ENCODE data around the gene ANKRD49.

Gene ANKRD49

DNA sequence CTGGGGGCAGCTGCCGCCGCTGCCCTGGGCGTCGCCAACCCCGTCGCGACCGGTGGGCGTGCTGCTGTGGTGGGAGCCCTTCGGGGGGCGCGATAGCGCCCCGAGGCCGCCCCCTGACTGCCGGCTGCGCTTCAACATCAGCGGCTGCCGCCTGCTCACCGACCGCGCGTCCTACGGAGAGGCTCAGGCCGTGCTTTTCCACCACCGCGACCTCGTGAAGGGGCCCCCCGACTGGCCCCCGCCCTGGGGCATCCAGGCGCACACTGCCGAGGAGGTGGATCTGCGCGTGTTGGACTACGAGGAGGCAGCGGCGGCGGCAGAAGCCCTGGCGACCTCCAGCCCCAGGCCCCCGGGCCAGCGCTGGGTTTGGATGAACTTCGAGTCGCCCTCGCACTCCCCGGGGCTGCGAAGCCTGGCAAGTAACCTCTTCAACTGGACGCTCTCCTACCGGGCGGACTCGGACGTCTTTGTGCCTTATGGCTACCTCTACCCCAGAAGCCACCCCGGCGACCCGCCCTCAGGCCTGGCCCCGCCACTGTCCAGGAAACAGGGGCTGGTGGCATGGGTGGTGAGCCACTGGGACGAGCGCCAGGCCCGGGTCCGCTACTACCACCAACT, 51.0 kb downstream of the ANKRD49 start:
- no peak for DNase-seq (ENCODE audit: low spot score)

GRCh38 chr11:94545264-94546161, 51.7 kb downstream of the ANKRD49 start:
- no peak for DNase-seq (ENCODE audit: low spot score)

GRCh38 chr11:94546162-94546470, 52.3 kb downstream of the ANKRD49 start:
- no peak for DNase-seq (ENCODE audit: low spot score)

DNA sequence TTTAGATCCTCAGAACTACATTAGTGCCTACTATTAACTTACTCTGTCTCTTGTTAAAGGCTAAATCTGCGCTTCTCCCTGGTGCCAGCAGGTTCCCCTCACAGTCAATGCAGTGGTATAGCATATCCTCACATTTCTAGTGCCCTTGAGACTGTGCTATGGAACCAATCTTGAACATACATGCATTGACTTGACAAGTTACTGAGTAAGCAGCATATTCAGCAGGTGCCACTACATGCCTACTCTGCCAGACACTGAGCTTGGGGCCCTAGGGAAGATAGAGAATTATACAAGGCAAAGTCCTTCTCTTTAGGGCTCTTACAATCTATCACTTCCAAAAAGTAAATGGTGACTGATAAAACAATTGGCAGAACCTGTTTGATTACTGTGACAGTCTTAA, 53.1 kb downstream of the ANKRD49 start:
- DNase-seq (ENCODE audit: low spot score), result no peak

DNA sequence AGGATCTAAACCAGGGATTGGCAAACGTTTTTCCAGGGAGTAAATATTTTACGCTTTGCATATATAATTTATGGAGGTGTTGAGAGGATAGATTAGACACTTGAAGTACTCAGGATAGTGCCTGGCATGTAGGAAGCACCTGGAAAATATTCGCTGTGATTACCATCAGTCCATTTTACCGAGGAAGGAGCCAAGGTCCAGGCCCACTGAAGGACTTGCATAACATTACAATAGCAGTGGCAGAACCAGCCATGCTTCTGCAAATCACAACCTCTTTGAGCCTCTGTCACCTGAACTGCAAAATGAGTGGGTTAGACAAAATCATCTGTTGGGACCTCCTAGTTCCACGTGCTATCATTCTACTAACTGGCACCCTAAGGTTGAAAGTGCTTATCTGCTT, 55.4 kb downstream of the ANKRD49 start:
- DNase-seq (ENCODE audit: low spot score), result no peak
